Stimulated activated CD8-positive, alpha-beta memory T cell treated with anti-CD3 and anti-CD28 coated beads, Interleukin-7, amount 100 ng/mL, for 24 hours (primary cell): ENCODE measurements around the gene DNAH17.

ENCODE experiments used
- DNase-seq: peaks from one replicate; pipeline ENCODE4 v3.0.0-alpha.2; 2020; ENCODE audit warnings: low read depth

DNAH17 gene

GRCh38 chr17:78411241-78411857 lies 165.8 kb downstream of the DNAH17 start:
- DNase-seq, result no peak

GRCh38 chr17:78409191-78409928 lies 167.8 kb downstream of the DNAH17 start:
- DNase-seq, result no peak

- no peak for DNase-seq
Observed at GRCh38 chr17:78408476-78409050, 168.6 kb downstream of the DNAH17 start.

GRCh38 chr17:78407387-78408000 lies 169.7 kb downstream of the DNAH17 start:
- DNase-seq, result no peak

- DNase-seq, result no peak
Observed at GRCh38 chr17:78406920-78407319, 170.3 kb downstream of the DNAH17 start.

GRCh38 chr17:78406396-78406795 lies 170.8 kb downstream of the DNAH17 start:
- no peak for DNase-seq

- DNase-seq, result no peak
Observed at GRCh38 chr17:78403822-78404221, 173.4 kb downstream of the DNAH17 start.

GRCh38 chr17:78401891-78402290 lies 175.3 kb downstream of the DNAH17 start:
- no peak for DNase-seq

GRCh38 chr17:78401246-78401645 lies 175.9 kb downstream of the DNAH17 start:
- no peak for DNase-seq

- no peak for DNase-seq
Observed at GRCh38 chr17:78400581-78401240, 176.5 kb downstream of the DNAH17 start.

GRCh38 chr17:78399693-78400144 lies 177.5 kb downstream of the DNAH17 start:
- DNase-seq, result no peak

GRCh38 chr17:78399028-78399692 lies 178.0 kb downstream of the DNAH17 start:
- no peak for DNase-seq

GRCh38 chr17:78398390-78398789 lies 178.8 kb downstream of the DNAH17 start:
- DNase-seq, result no peak

GRCh38 chr17:78397681-78398101 lies 179.5 kb downstream of the DNAH17 start:
- no peak for DNase-seq

- DNase-seq, result no peak
Observed at GRCh38 chr17:78396441-78397337, 180.5 kb downstream of the DNAH17 start.

GRCh38 chr17:78395155-78395554 lies 182.0 kb downstream of the DNAH17 start:
- DNase-seq, result no peak

- no peak for DNase-seq
Observed at GRCh38 chr17:78394209-78394608, 183.0 kb downstream of the DNAH17 start.

- DNase-seq, result no peak
Observed at GRCh38 chr17:78393575-78393974, 183.6 kb downstream of the DNAH17 start.

GRCh38 chr17:78392295-78392694 lies 184.9 kb downstream of the DNAH17 start:
- DNase-seq, result no peak

GRCh38 chr17:78391843-78392242 lies 185.4 kb downstream of the DNAH17 start:
- no peak for DNase-seq

- no peak for DNase-seq
Observed at GRCh38 chr17:78391051-78391431, 186.2 kb downstream of the DNAH17 start.
